Upper lobe of right lung (tissue), 1 donor: ENCODE data around the gene ZNF575. TPM values are rescaled to one million over a fixed set of nuclear protein-coding genes. Genes with fewer than 3 reads are reported as not detected.
A peak's percentile ranks its signal among the peaks of the same experiment; 100 is the strongest.

Source experiments
- ATAC-seq: fragments of 200-7000 bp; cut with Tn5 transposase; one replicate; pipeline ENCODE4 v1.9.1; 2020; ENCODE audit warnings: mild to moderate bottlenecking, moderate library complexity
- DNase-seq: peaks from one replicate; pipeline ENCODE4 v3.0.0-alpha.2; 2020
- H3K27ac ChIP-seq: fragments of 200-600 bp; one replicate; pipeline ENCODE4 v1.8.0; 2022
- H3K27me3 ChIP-seq: fragments of 200-600 bp; one replicate; pipeline ENCODE4 v1.8.0; 2022; ENCODE audit warnings: mild to moderate bottlenecking
- H3K36me3 ChIP-seq: fragments of 200-600 bp; one replicate; pipeline ENCODE4 v1.8.0; 2022
- H3K4me1 ChIP-seq: fragments of 200-600 bp; one replicate; pipeline ENCODE4 v1.8.0; 2022
- H3K4me3 ChIP-seq: fragments of 200-600 bp; one replicate; pipeline ENCODE4 v1.8.0; 2022; ENCODE audit warnings: mild to moderate bottlenecking
- H3K9me3 ChIP-seq: fragments of 200-600 bp; one replicate; pipeline ENCODE4 v1.8.0; 2022
- intact Hi-C: fragments of 100-400 bp; cut with DNase I; formaldehyde crosslinking; loops from one replicate; pipeline ENCODE4 v1.11.0; 2022
- total RNA-seq: library from RNA; stranded (reverse); fragmentation: NEBNext Ultra II Directional; extraction: Animal tissue kit (Norgen Biotek cat#: 25700); gene quantifications from one replicate; pipeline ENCODE4 v1.2.1, GENCODE V29; 2021
- TF ChIP-seq, protein P1 (sequence below): fragments of 200-600 bp; IDR thresholded peaks from one replicate; pipeline ENCODE4 v1.8.0; 2022; ENCODE audit warnings: antibody characterized with exemption
- donor health status: DM: no; HTN: yes; CAD: no; lungs with severe emphysema.

Gene ZNF575
- total RNA-seq, 1 donor from 2014 or later: 2.3 TPM

DNA sequence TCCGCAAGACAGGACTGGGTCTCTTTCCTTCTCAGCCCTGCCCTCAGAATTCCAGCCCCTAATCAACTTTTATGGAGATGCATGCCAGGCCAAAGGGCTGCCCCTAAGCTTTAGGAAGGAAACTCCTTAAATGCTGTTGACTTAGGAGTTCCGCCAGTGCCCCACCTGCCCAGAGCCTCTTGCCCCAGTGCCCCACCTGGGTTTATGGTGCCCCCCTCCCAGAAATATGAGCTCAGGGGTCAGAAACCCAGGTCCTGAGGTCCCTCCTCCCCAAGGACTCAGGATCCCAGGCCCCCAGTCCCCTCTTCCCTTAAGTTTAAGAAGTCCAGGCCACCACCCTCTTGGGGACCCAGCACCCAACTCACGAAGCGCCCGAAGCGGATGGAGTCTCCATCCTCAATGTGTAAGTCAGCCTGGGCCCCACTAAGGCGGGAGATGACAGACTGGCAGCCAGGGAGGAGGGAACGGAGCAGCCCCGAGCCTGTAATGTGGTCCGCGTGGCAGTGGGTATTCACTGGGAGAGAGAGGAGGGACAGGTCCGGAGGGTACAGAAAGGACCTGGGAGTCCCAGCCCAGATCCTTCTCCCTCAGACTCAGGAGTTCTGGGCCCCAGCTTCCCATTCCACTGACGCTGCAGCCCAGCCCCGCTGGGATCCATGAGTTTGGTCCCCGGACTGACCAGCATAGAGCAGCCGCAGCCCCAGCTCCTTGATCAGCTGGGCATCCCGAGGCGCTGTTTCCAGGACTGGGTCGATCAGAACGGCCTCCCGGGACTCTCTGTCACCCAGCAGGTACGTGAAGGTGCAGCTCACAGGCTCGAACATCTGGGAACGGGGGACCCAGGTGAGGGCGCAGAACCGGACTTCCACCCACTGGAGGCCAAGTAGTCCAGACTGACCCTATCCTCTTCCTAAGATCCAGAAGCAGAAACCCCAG, 6.9 kb upstream of the ZNF575 start:
- TF ChIP-seq, protein P1, sequence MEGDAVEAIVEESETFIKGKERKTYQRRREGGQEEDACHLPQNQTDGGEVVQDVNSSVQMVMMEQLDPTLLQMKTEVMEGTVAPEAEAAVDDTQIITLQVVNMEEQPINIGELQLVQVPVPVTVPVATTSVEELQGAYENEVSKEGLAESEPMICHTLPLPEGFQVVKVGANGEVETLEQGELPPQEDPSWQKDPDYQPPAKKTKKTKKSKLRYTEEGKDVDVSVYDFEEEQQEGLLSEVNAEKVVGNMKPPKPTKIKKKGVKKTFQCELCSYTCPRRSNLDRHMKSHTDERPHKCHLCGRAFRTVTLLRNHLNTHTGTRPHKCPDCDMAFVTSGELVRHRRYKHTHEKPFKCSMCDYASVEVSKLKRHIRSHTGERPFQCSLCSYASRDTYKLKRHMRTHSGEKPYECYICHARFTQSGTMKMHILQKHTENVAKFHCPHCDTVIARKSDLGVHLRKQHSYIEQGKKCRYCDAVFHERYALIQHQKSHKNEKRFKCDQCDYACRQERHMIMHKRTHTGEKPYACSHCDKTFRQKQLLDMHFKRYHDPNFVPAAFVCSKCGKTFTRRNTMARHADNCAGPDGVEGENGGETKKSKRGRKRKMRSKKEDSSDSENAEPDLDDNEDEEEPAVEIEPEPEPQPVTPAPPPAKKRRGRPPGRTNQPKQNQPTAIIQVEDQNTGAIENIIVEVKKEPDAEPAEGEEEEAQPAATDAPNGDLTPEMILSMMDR: no peak
- intact Hi-C loops: no loop called here
- H3K4me3 ChIP-seq: peak overlapping the region; percentile 94
- H3K9me3 ChIP-seq: no peaks in the 10 kb centered on the region
- peak overlapping the region; percentile 90 for H3K27ac ChIP-seq
- no peaks in the 10 kb centered on the region for H3K27me3 ChIP-seq
- ATAC-seq (peak; percentile 28), DNase-seq (no peak)
- peaks cover 6% of the 10 kb centered on the region for H3K36me3 ChIP-seq
- H3K4me1 ChIP-seq: peaks cover 28% of the 10 kb centered on the region

DNA sequence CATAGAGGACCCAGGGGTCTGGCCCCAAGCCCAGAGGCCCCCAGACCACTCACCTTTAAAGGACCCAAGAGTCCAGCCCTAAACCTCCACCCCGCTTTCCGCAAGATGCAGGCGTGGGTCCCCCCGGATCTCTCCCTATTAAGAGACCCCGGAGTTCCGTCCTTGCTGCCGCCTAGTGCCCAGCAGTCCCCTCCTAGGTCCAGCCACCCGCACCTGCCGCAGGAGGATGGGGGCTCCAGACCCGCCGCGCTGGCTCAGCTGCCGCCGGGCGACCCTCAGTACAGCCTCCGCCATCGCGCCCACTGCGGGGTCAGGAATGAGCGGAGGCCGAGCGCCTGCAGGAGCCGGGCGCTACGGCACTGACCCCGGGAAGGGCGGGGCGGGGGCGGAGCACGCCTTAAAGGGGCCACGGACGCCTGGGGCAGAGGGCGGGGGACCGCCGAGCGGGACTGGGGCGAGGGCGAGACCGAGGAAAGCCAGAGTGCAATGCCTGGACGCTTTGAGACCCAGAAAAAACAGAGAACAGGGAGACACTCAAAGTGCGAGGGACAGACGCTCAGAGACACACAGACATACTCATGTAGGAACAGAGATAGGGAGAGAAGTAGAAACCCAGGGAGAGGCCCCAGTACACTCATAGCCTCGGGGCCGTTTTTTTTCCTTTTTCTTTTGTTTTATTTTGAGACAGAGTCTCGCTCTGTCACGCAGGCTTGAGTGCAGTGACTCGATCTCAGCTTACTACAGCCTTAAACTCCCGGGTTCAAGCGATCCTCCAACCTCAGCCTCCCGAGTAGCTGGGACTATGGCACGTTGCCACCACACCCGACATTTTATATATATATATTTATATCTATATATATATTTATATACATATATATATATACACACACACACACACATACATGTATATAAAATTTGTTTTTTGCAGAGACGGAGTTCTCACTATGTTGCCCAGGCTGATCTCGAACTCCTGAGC, 5.8 kb upstream of the ZNF575 start, which contains the start of gene ETHE1:
Gene ETHE1, minus strand, starts transcription at position 318 of the 976 bp plus-strand sequence. Its CDS starts 24 bp downstream, at position 294.
- Histone ChIP-seq H3K9me3 (no peaks in the 10 kb centered on the region), H3K4me1 (peaks cover 30% of the 10 kb centered on the region), H3K36me3 (no peaks in the 10 kb centered on the region), H3K27ac (peak within 1 kb of the TSS; percentile 90), H3K4me3 (peak within 1 kb of the TSS; percentile 94), H3K27me3 (no peaks in the 10 kb centered on the region)
- intact Hi-C loops: no loop called here
- ATAC-seq: peak; percentile 94
- TF ChIP-seq, protein P1: no peak
- peak; percentile 93 for DNase-seq

DNA sequence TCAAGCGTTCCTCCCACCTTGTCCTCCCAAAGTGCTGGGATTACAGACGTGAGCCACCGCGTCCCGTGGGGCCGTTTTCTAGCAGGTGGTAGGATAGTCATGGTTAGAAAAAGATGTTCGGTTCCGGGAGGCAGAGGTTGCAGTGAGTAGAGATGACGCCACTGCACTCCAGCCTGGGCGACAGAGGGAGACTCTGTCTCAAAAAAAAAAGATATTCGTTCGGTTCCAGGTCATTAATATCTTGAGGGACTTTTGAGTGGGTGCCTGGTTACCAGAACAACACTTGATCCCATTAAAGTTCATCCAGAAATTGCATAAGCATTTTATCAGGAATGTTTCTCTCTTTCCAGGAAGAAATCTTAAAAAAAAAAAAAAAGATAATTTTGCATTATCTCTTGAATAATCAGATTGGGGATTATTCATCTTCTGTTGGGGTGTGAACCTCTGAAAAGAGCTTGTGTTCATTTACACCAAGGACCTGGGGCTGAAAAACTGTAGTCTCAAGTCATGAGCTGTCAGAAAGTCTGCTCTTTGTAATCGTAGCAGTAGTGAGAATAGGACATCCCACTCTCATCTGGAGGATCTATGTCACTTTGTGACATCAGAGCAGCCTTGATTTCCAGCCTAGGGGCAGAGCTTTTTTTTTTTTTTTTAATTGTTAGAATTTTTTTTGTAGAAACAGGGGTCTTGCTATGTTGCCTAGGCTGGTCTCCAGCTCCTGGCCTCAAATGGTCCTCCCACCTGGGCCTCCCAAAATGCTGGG, 4.9 kb upstream of the ZNF575 start:
- DNase-seq (no peak), ATAC-seq (no peak)
- Histone ChIP-seq H3K4me1 (peaks cover 38% of the 10 kb centered on the region), H3K9me3 (no peaks in the 10 kb centered on the region), H3K27me3 (no peaks in the 10 kb centered on the region), H3K27ac (peak overlapping the region; percentile 90), H3K36me3 (no peaks in the 10 kb centered on the region), H3K4me3 (peak overlapping the region; percentile 94)
- TF ChIP-seq, protein P1: no peak
- intact Hi-C loops: no loop called here

DNA sequence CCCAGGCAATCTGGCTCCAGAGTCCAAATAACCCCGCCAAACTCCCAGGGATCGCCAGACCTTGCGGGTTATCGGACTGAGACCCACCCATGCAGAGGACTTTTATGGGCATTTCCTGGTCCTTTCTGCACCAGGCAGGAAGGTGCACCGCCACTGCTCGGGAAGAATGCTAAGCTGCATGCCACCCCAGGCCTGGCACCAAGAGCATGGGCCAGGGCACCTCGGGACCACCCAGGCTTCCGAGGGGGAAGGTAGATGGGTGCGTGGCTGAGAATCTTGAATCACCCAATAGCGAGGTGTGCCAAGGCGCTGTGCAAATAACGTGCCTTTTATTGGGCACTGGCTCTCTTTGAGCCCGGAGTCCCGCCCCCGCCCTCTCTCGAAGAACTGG, 422 bp upstream of the ZNF575 start:
- Histone ChIP-seq H3K4me1 (peaks cover 17% of the 10 kb centered on the region), H3K27me3 (no peaks in the 10 kb centered on the region), H3K4me3 (peak overlapping the region; percentile 68), H3K36me3 (peaks cover under 1% of the 10 kb centered on the region), H3K27ac (peak overlapping the region; percentile 80), H3K9me3 (no peaks in the 10 kb centered on the region)
- intact Hi-C loops: no loop called here
- DNase-seq: peak; percentile 83
- peak; percentile 5 for ATAC-seq
- TF ChIP-seq, protein P1: no peak
